Measurements from ENCODE around the gene LIPA. TPM values are rescaled to one million over a fixed set of nuclear protein-coding genes. Genes with fewer than 3 reads are reported as not detected.

LIPA gene
- total RNA-seq, 1 donor, result 46.7 TPM

DNA sequence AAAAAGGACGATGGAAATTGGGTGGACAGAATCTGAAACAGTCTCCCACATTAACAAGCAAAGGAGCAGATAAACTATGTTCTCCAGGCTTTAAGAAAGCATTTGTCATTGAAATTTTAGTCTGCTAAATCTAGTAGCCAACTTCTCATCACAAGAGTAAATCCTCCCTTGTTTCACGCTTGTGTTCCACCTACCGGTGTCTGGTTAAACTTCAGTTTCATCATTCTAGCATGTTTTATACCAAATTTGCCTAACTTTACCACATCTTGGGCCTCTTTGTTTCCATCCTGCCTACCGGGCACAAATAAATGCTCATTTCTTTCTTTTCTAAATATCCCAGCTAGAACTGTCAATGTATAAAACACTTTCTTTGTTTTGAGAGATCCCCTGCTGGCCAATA lies 5.8 kb downstream of the LIPA start:
- no peaks in the 10 kb centered on the region for H3K27me3 ChIP-seq (ENCODE audit: insufficient read depth, low read length)
- no peaks in the 10 kb centered on the region for H4K20me1 ChIP-seq (ENCODE audit: insufficient read depth, low read length)
- DNase-seq (ENCODE audit: insufficient read length, low spot score, missing footprints), result no peak
- no peak overlapping the region for H2AFZ ChIP-seq (ENCODE audit: low read length)
- H3K4me2 ChIP-seq (ENCODE audit: insufficient read depth, low read length), result no peak overlapping the region
- H3K36me3 ChIP-seq (ENCODE audit: insufficient read depth, low read length), result no peaks in the 10 kb centered on the region
- TF ChIP-seq, protein P1, sequence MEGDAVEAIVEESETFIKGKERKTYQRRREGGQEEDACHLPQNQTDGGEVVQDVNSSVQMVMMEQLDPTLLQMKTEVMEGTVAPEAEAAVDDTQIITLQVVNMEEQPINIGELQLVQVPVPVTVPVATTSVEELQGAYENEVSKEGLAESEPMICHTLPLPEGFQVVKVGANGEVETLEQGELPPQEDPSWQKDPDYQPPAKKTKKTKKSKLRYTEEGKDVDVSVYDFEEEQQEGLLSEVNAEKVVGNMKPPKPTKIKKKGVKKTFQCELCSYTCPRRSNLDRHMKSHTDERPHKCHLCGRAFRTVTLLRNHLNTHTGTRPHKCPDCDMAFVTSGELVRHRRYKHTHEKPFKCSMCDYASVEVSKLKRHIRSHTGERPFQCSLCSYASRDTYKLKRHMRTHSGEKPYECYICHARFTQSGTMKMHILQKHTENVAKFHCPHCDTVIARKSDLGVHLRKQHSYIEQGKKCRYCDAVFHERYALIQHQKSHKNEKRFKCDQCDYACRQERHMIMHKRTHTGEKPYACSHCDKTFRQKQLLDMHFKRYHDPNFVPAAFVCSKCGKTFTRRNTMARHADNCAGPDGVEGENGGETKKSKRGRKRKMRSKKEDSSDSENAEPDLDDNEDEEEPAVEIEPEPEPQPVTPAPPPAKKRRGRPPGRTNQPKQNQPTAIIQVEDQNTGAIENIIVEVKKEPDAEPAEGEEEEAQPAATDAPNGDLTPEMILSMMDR (IDR thresholded peaks at IDR 0.05; ENCODE audit: extremely low read depth, low read depth, low read length), result no peak
- H3K79me2 ChIP-seq (ENCODE audit: insufficient read depth, low read length), result peaks cover 12% of the 10 kb centered on the region
- no peak overlapping the region for H3K27ac ChIP-seq (ENCODE audit: low read depth, low read length)
- no peak overlapping the region for H3K4me3 ChIP-seq (ENCODE audit: insufficient read depth, low read length)
- peaks cover 6% of the 10 kb centered on the region for H3K4me1 ChIP-seq (ENCODE audit: insufficient read depth, low read length)
- no peaks in the 10 kb centered on the region for H3K9me3 ChIP-seq (ENCODE audit: low read depth, low read length)

DNA sequence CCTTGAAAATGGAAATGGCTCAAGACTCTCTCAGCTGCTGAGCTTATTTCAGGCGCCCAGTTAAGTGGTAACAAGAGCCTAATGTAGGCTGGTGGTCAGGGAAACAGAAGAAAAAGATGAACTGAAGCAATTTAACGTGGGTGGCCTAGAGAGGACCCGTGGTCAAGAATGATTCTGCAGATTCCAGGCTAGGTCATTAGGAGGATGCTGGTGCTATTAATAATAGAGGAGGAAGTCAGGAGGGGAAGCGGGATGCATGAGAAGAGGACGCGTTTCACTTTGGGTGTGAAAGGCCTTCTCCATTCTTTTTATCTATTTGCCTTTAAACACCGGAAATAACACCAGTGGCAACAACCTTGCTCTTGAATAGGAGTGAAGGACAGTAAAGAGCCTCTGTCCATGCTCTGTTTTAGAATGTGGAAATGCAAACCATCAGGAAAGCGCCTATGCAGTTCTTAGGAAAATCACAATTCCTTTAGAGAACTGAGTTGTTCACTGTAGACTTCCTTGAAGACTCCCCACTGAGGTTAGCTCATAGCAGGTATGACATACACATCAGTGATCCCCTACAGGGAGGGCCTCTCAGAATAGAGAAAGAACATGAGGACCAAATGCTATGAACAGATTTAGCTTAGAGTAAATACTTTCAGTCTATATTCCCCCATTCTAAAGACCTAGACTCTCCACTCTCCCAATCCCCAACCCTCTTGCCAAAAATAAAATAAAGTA lies 8.6 kb downstream of the LIPA start:
- Histone ChIP-seq H3K4me1 (ENCODE audit: insufficient read depth, low read length) (no peaks in the 10 kb centered on the region), H4K20me1 (ENCODE audit: insufficient read depth, low read length) (no peaks in the 10 kb centered on the region), H3K27me3 (ENCODE audit: insufficient read depth, low read length) (no peaks in the 10 kb centered on the region), H3K27ac (ENCODE audit: low read depth, low read length) (no peak overlapping the region), H3K4me2 (ENCODE audit: insufficient read depth, low read length) (no peak overlapping the region), H2AFZ (ENCODE audit: low read length) (no peak overlapping the region), H3K9me3 (ENCODE audit: low read depth, low read length) (no peaks in the 10 kb centered on the region), H3K4me3 (ENCODE audit: insufficient read depth, low read length) (no peak overlapping the region), H3K36me3 (ENCODE audit: insufficient read depth, low read length) (peaks cover 3% of the 10 kb centered on the region), H3K79me2 (ENCODE audit: insufficient read depth, low read length) (no peaks in the 10 kb centered on the region)
- TF ChIP-seq, protein P1 (IDR thresholded peaks at IDR 0.05; ENCODE audit: extremely low read depth, low read depth, low read length), result no peak
- no peak for DNase-seq (ENCODE audit: insufficient read length, low spot score, missing footprints)

DNA sequence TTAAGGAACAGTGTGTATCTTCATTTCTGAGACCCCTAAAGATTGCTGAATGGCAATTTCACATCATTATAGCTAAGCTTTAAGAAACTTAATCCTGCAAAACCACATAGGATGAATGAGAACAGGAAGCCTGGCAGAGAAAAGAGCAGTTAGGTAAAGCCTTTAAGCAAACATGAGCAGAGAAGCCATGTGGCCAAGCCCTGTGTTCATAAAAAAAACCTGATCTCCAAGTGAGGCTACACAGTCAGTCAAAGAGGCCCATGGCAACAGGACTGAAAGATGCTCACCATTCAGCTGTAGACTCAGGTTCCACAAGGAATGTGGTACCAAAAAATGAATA lies 9.3 kb downstream of the LIPA start:
- Histone ChIP-seq H3K4me1 (ENCODE audit: insufficient read depth, low read length) (no peaks in the 10 kb centered on the region), H4K20me1 (ENCODE audit: insufficient read depth, low read length) (no peaks in the 10 kb centered on the region), H2AFZ (ENCODE audit: low read length) (no peak overlapping the region), H3K36me3 (ENCODE audit: insufficient read depth, low read length) (peaks cover 3% of the 10 kb centered on the region), H3K4me2 (ENCODE audit: insufficient read depth, low read length) (no peak overlapping the region), H3K27me3 (ENCODE audit: insufficient read depth, low read length) (no peaks in the 10 kb centered on the region), H3K27ac (ENCODE audit: low read depth, low read length) (no peak overlapping the region), H3K4me3 (ENCODE audit: insufficient read depth, low read length) (no peak overlapping the region), H3K9me3 (ENCODE audit: low read depth, low read length) (no peaks in the 10 kb centered on the region), H3K79me2 (ENCODE audit: insufficient read depth, low read length) (no peaks in the 10 kb centered on the region)
- TF ChIP-seq, protein P1 (IDR thresholded peaks at IDR 0.05; ENCODE audit: extremely low read depth, low read depth, low read length), result no peak
- DNase-seq (ENCODE audit: insufficient read length, low spot score, missing footprints), result no peak

DNA sequence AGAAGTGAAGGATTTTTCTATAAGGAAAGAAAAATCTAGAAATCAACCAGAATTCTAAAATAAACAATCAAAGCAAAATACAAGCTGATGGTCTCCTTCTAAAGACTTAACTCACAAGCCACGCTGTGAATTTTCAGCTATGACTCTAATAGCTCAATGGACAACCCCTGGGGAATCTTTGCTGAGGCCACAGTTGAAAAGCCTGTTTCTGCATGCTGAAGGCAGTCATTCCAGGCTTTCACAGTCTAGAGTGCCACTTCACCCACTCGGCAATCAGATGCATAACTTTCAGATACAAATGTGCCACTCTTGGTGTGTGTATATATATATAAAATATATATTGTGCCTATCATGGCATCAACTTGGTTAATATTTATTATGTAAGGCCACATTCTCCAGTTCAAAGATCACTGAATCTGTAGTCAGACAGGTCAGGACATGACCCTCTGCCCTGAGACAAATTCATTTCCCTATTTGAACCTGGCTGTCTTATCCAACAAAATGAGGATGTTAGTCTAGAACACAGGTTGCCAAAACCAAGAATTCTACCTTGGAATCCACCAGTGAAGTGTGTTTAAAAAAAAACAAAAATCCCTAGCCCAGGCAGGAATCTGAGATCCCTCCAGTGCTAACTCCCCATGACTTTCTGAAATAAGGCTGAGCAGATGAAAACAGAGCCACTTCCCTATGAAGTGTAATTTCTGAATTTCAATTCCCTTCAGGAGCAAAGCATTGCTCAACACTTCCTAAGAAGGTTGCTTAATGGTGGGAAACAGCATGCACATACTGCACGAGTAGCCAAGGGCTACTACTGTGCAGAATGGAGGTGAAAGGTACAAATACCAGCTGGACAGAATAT lies 9.9 kb downstream of the LIPA start:
- H3K4me3 ChIP-seq (ENCODE audit: insufficient read depth, low read length), result no peak overlapping the region
- no peak overlapping the region for H2AFZ ChIP-seq (ENCODE audit: low read length)
- no peaks in the 10 kb centered on the region for H3K9me3 ChIP-seq (ENCODE audit: low read depth, low read length)
- no peaks in the 10 kb centered on the region for H3K79me2 ChIP-seq (ENCODE audit: insufficient read depth, low read length)
- H3K36me3 ChIP-seq (ENCODE audit: insufficient read depth, low read length), result peaks cover 3% of the 10 kb centered on the region
- no peak for DNase-seq (ENCODE audit: insufficient read length, low spot score, missing footprints)
- H3K4me2 ChIP-seq (ENCODE audit: insufficient read depth, low read length), result no peak overlapping the region
- no peak overlapping the region for H3K27ac ChIP-seq (ENCODE audit: low read depth, low read length)
- TF ChIP-seq, protein P1 (IDR thresholded peaks at IDR 0.05; ENCODE audit: extremely low read depth, low read depth, low read length), result no peak
- H4K20me1 ChIP-seq (ENCODE audit: insufficient read depth, low read length), result no peaks in the 10 kb centered on the region
- H3K4me1 ChIP-seq (ENCODE audit: insufficient read depth, low read length), result no peaks in the 10 kb centered on the region
- H3K27me3 ChIP-seq (ENCODE audit: insufficient read depth, low read length), result no peaks in the 10 kb centered on the region

Data from osteoblast (primary cell).